Brain pericyte (primary cell): ENCODE measurements around the gene CBFA2T3.
"Not testable (repeated sequence)": the region's sequence is repeated elsewhere in the genome, so short reads cannot be mapped to it uniquely, and the experiment has no call there.

Source experiments
- DNase-seq: peaks from one replicate; pipeline ENCODE4 v3.0.0-alpha.2; 2012; ENCODE audit warnings: low read depth, low spot score

Gene CBFA2T3

GRCh38 chr16:89013111-89013510 is 36.1 kb upstream of the CBFA2T3 start:
- no peak for DNase-seq

DNA sequence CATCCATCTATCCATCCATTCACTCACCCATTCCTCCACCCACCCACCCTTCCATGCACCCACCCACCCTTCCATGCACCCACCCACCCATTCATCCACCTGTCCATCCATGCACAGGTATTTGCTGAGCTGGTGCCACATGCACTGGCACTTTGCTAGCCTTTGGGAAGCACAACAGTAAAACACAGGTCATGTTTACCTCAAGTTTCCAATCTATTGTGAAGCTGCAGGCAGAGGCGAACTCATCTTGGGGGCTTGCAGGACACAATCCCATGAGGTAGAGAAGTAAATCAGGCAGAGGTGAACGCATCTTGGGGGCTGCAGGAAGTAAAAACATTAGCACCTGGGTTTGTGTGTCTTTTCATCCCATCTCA is 35.6 kb upstream of the CBFA2T3 start:
- DNase-seq = no peak

- no peak for DNase-seq
Measured at GRCh38 chr16:89011909-89012621, 35.1 kb upstream of the CBFA2T3 start.

DNA sequence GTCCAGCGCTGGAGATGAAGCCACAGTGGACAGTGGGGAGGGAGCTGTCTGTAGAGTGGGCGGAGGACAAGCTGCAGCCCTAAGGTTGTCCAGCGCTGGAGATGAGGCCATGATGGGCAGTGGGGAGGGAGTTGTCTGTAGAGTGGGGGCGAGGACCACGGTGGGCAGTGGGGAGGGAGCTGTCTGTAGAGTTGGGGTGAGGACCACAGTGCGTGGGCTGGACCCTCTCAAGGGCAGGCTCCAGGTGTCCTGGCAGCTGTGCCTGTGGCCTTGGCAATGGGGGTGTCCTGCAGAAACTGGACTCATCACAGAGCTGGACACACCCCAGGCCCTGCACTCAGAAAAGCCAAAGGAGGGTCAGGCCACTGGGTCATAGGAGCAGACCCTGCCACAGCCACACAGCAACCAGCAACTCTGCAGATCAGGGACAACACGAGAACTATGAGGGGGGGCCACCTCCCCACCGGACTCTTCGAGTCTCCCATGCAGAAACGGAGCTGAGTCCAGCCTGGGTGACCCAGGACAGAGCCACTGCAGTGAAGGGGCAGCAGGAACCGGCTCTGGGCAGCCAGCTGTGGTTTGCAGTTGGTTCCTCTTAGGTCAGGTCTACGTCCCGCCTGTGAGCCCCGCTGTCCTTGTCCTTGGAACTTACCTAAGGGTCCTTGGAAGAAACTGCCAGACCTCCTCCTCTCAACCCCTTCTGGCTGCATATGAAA is 33.4 kb upstream of the CBFA2T3 start:
- no peak for DNase-seq

GRCh38 chr16:89009343-89010209 is 32.6 kb upstream of the CBFA2T3 start:
- no peak for DNase-seq

GRCh38 chr16:89008796-89009195 is 31.8 kb upstream of the CBFA2T3 start:
- DNase-seq = not testable (repeated sequence)

- DNase-seq = no peak
Measured at GRCh38 chr16:89007371-89008249, 30.6 kb upstream of the CBFA2T3 start.

GRCh38 chr16:89006036-89006752 is 29.2 kb upstream of the CBFA2T3 start:
- DNase-seq = no peak

DNA sequence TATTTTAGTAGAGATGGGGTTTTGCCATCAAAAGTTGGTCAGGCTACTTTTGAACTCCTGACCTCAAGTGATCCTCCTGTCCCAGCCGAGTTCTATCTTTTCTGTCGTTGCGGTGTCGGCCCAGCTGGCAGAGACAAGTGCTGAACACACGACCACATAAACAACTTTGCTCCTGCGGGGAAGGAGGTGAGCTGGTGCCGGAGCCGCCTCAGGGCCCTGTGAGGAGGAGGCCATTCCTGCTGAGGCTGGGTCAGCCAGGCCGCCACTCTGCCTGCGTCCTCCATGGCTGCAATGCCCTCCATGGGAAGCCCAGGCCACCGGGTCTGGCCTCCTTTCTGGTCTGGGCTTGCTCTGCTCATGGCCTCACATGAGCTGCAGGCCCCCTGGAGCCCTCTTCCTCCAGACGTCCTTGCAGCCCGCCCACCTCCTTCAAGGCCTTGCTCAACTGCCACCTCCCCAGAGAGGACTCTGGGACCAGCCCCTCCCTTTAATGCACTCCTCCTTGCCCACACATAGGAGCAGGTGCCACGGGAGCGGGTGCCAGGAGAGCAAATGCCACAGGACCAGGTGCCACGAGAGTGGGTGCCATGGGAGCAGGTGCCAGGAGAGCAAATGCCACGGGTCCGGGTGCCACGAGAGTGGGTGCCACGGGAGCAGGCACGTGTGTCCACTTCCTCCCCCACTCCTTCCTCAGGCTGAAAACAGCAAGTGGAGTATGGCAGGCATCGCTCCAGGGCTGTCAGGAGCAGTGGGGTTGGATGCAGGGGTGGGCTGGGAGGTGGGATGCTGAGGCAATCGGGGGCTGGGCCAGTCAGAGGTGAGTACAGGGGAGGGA is 28.4 kb upstream of the CBFA2T3 start:
- no peak for DNase-seq

DNA sequence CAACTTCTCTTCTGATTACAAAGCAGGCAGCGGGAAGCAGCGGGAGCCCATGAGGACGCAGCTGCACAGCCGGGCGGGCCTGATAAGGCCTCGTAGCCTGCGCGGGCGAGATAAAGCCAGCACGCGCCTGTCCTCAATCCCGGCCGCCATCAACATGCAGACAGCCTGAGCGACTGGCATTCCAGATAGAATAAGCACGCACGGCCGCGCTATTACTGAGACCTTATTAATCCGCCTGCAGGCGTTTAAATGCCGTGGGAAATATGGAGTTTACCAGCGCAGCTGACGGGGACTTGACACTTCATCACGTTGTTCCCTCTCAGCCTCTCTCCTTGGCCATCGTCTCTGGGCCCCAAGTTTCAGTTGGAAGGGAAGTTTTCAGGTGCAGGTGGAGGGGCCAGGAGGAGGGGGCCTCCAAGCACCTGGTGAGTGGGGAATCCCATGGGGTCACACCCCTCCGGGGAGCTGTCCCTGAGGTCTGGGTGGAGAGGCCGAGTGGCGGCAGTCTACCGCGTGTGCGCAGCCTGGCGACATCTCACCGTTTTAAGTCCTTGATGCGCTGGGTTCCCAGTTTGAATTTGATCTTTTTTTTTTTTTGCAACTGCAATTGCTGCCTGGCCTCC is 27.3 kb upstream of the CBFA2T3 start:
- no peak for DNase-seq

- no peak for DNase-seq
Measured at GRCh38 chr16:89003831-89004208, 26.8 kb upstream of the CBFA2T3 start.

- no peak for DNase-seq
Measured at GRCh38 chr16:89002851-89003830, 26.1 kb upstream of the CBFA2T3 start.

DNA sequence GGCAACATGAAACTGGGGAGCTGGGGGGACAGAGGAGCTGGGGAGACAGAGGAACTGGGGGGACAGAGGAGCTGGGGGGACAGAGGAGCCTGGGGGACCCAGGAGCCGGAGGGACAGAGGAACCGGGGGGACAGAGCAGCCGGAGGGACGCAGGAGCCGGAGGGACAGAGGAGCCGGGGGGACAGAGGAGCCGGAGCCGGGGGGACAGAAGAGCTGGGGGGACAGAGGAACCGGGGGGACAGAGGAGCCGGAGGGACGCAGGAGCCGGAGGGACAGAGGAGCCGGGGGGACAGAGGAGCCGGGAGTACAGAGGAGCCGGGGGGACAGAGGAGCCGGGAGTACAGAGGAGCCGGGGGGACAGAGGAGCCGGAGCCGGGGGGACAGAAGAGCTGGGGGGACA is 25.1 kb upstream of the CBFA2T3 start:
- DNase-seq = not testable (repeated sequence)

DNA sequence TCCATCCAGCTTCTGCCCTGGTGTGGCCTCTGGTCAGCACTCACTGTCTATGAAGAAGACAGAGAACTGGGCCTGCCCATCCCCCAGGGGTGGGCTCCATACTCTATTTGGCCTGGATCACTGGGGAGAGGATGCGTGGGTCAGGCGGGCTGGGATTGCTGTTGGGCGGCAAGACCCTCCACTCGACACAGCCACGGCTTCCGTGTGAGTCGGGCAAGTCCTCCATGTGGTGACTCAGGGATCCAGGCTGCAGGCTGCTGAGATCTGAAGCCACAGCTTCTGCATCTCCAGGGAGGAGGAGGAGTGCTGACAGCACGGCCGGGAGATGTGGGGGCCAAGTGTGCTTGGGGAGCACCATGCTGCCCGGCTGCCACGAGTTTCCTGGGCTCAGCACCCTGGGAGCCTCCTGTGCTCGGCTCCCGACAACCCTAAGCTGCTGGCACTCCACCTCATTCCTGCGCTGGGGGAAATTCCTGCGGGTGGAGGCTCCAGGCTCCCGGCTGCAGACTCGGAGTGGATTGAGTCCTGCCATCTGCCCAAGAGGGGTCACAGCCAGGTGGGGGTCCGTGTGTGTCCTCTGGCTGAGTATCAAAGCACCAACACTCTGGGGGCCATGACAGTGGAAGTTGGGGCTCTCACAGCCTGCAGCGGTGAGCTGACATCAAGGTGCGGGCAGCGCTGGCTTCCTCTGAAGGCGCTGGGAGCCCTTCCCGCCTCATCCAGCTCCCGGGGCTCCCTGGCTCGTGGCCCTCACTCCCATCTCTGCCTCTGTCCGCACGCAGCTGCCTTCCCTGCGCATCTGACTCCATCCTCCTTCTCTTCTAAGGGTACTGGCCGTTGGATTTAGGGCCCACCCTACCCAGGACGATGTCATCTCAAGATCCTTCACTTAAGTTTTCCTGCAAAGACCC is 24.4 kb upstream of the CBFA2T3 start:
- DNase-seq = no peak

DNA sequence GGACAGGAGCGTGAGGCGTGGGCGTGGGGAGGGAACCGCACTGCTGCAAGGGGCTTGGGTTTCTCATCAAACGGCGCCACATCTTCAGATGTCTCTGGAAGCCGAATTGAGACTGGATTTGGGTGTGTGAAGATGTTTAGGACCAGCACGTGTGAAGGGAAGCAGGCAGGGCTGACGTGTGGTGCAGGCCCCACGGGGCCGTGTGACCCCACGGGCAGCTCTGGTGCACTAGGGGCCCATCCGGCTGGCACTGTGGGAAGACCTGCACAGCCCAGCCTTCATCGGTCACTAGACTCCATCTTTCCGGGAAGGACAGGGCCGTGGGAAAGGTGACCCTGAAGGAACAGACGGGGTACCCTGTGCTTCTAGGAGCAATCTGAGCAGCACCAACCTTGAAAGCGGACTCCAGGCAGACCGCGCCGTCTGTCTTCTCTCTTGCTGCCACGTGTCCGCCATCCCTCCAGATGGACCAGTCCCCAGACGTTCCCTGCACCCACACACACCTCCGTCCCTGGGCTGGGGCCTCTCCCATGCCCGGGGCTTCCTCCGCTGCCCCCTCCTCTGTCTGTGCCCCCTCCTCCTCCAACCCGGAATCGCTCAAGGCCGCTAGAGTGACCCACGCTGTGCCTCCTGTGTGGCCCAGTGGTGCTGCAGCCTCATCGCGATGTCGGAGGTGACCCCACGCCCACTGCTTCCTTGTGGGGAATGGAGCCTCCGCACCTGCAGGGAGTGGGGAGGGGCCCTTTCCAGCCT is 23.4 kb upstream of the CBFA2T3 start:
- DNase-seq = no peak

- DNase-seq = no peak
Measured at GRCh38 chr16:88999457-89000206, 22.6 kb upstream of the CBFA2T3 start.
